Right lobe of liver (tissue), 6 donors: ENCODE results near the gene FNIP2. TPM values are rescaled to one million over a fixed set of nuclear protein-coding genes. Genes with fewer than 3 reads are reported as not detected.
A peak's percentile ranks its signal among the peaks of the same experiment; 100 is the strongest.
"Not testable (repeated sequence)": the region's sequence is repeated elsewhere in the genome, so short reads cannot be mapped to it uniquely, and the experiment has no call there.

Experiments used
- ATAC-seq, 4 donors: fragments of 200-7000 bp; cut with Tn5 transposase; one replicate each; pipeline ENCODE4 v1.9.1; 2020; ENCODE audit warnings: mild to moderate bottlenecking in 4 of 4, moderate library complexity in 4 of 4
- DNase-seq, 3 donors: peaks; one replicate each; pipeline ENCODE4 v3.0.0-alpha.2; 2020
- H3K27ac ChIP-seq, 3 donors: fragments of 200-600 bp; one replicate each; pipeline ENCODE4 v1.8.0; 2022
- H3K27me3 ChIP-seq, 2 donors: fragments of 200-600 bp; one replicate each; pipeline ENCODE4 v1.8.0; 2022
- H3K36me3 ChIP-seq, 4 donors: fragments of 200-600 bp; sonication (generic) in 1 of 4; one replicate each; pipeline versions ENCODE4 v1.5.1 to v1.8.0; 2017 to 2022; ENCODE audit warnings: control low read depth in 1 of 4
- H3K4me1 ChIP-seq, 4 donors: fragments of 200-600 bp; sonication (generic) in 1 of 4; one replicate each; pipeline versions ENCODE4 v1.5.1 to v1.8.0; 2017 to 2022; ENCODE audit warnings: control low read depth in 1 of 4
- H3K4me3 ChIP-seq, 3 donors: fragments of 200-600 bp; one replicate each; pipeline ENCODE4 v1.8.0; 2022
- H3K9me3 ChIP-seq, 4 donors: fragments of 200-600 bp; sonication (generic) in 1 of 4; one replicate each; pipeline versions ENCODE4 v1.5.1 to v1.8.0; 2017 to 2022; ENCODE audit warnings: control low read depth in 1 of 4
- CTCF ChIP-seq, 4 donors: fragments of 200-600 bp in 3 of 4; fragments of 450-650 bp in 1 of 4; IDR thresholded peaks; one replicate each; pipeline versions ENCODE4 v1.5.1 to v1.8.0; 2016 to 2022; ENCODE audit warnings: antibody characterized with exemption in 4 of 4, mild to moderate bottlenecking in 2 of 4
- POLR2A ChIP-seq: fragments of 450-650 bp; IDR thresholded peaks from one replicate; pipeline ENCODE4 v1.6.1; 2017; ENCODE audit warnings: antibody characterized with exemption, mild to moderate bottlenecking
- WGBS: methylation state at CpG from one replicate; pipeline ENCODE4 v1.1.6; 2018; ENCODE audit warnings: low coverage, low lambda C conversion rate; ENCODE audit not compliant: insufficient coverage; ENCODE audit errors: missing lambda C conversion rate; 5-methylcytosine and 5-hydroxymethylcytosine counted together
- intact Hi-C, 2 donors: fragments of 100-400 bp; cut with DNase I; formaldehyde crosslinking; loops; one replicate each; pipeline versions ENCODE4 v1.11.2 to v1.14.1; 2022
- total RNA-seq, 6 experiments: library from RNA; depleted of rRNA in 2 of 6; stranded (reverse); fragments of >200 nt in 2 of 6; fragmentation: NEBNext Ultra II Directional in 3 of 6; extraction: Animal tissue kit (Norgen Biotek cat#: 25700) in 3 of 6; gene quantifications; one replicate each; pipeline versions ENCODE4 v1.1.0 to v1.2.4, GENCODE V29; 2016 to 2023
- donor health status: DM: no; HTN: yes; CAD: no.
- donor health status: DM: no; HTN: no; CAD: no.
- donor health status: DM: no; HTN: no; CAD: no.
- donor health status: DM: no; HTN: yes; CAD: no.
- donor health status: DM: no; HTN: yes; CAD: no.

Gene FNIP2
- total RNA-seq, 6 experiments from 2014 or later = 34.2 to 67.4 (median 37.8) TPM

DNA sequence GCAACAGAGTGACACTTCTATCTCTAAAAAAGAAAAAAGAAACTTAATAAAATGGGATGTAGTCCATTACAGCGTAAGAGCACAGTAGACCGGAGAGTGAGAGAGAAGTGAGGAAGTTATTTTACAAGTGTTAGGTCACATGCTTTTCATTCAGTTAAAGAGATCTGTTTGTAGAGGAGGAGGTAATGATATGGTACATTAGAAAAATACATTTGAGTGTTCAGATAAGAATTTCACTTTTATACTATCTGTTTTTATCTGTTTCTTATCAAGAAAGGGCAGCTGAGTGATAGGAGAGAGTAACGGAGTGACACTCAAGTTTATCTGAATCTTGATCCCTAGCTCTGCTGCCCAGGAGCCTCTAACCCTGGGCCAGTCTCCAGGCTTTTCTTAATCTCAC, 38.9 kb downstream of the FNIP2 start:
- Histone ChIP-seq H3K4me1 (peaks cover 0 to 55% (median 8%) of the 10 kb centered on the region in 4 donors), H3K36me3 (no peaks in the 10 kb centered on the region), H3K9me3 (no peaks in the 10 kb centered on the region), H3K27me3 (no peaks in the 10 kb centered on the region), H3K27ac (peak overlapping the region in 1 of 3 donors; percentile 19), H3K4me3 (no peak overlapping the region)
- WGBS = 49% methylated on average over 3 of the region's 3 CpGs
- intact Hi-C loops = no loop called here
- no peak for DNase-seq
- ATAC-seq = no peak
- TF ChIP-seq CTCF (IDR thresholded peaks at IDR 0.05) (no peak), POLR2A (no peak)

GRCh38 chr4:158808399-158808798, 39.6 kb downstream of the FNIP2 start:
- no peaks in the 10 kb centered on the region for H3K27me3 ChIP-seq
- ATAC-seq (peak; percentile 46 to 85 (median 74)), DNase-seq (no peak)
- H3K4me1 ChIP-seq = peaks cover 0 to 48% (median 8%) of the 10 kb centered on the region in 4 donors
- H3K27ac ChIP-seq = peak overlapping the region; percentile 13 to 21 (median 19)
- H3K4me3 ChIP-seq = no peak overlapping the region
- no peaks in the 10 kb centered on the region for H3K36me3 ChIP-seq
- WGBS = 16% methylated on average over 3 of the region's 3 CpGs
- H3K9me3 ChIP-seq = no peaks in the 10 kb centered on the region
- TF ChIP-seq CTCF (IDR thresholded peaks at IDR 0.05) (no peak), POLR2A (no peak)
- intact Hi-C loops = no loop called here

DNA sequence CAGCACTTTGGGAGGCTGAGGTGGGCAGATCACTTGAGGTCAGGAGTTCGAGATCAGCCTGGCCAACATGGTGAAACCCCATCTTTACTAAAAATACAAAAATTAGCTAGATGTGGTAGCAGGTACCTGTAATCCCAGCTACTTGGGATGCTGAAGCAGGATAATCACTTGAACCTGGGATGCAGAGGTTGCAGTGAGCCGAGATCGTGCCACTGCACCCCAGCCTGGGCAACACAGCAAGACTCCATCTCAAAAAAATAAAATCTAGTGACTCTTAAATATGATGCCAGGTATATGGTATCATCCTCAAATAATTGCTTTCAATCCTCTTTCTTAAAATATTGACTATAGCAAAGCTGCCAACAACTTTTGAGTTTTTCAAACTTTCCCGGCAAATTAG, 40.4 kb downstream of the FNIP2 start:
- H3K27me3 ChIP-seq, H3K4me3 ChIP-seq, intact Hi-C loops, ATAC-seq, DNase-seq, H3K36me3 ChIP-seq, H3K9me3 ChIP-seq: not testable (repeated sequence)
- peaks cover 0 to 56% (median 12%) of the 10 kb centered on the region in 4 donors for H3K4me1 ChIP-seq
- WGBS = 64% methylated on average over 2 of the region's 4 CpGs
- peak overlapping the region in 2 of 3 donors; percentile 44 to 62 for H3K27ac ChIP-seq

- Histone ChIP-seq H3K27me3 (no peaks in the 10 kb centered on the region), H3K36me3 (no peaks in the 10 kb centered on the region), H3K27ac (peak overlapping the region in 2 of 3 donors; percentile 44 to 62), H3K4me1 (peaks cover 0 to 62% (median 16%) of the 10 kb centered on the region in 4 donors), H3K4me3 (no peak overlapping the region), H3K9me3 (no peaks in the 10 kb centered on the region)
- TF ChIP-seq CTCF (IDR thresholded peaks at IDR 0.05) = no peak
- peak; percentile 8 for TF ChIP-seq POLR2A
- intact Hi-C loops = no loop called here
- ATAC-seq (peak in 3 of 4 donors; percentile 10 to 13 (median 12)), DNase-seq (no peak)
- 39% methylated on average over 6 of the region's 6 CpGs for WGBS
Measured at GRCh38 chr4:158809611-158810486, 41.0 kb downstream of the FNIP2 start.

GRCh38 chr4:158810487-158811215, 41.8 kb downstream of the FNIP2 start:
- 15% methylated on average over 2 of the region's 3 CpGs for WGBS
- intact Hi-C loops = no loop called here
- peak in 3 of 4 donors; percentile 3 to 41 (median 3) for ATAC-seq
- TF ChIP-seq CTCF (IDR thresholded peaks at IDR 0.05) (no peak), POLR2A (peak; percentile 4)
- Histone ChIP-seq H3K4me3 (no peak overlapping the region), H3K36me3 (no peaks in the 10 kb centered on the region), H3K4me1 (peaks cover 0 to 69% (median 17%) of the 10 kb centered on the region in 4 donors), H3K27ac (peak overlapping the region; percentile 0 to 62 (median 44)), H3K27me3 (no peaks in the 10 kb centered on the region), H3K9me3 (no peaks in the 10 kb centered on the region)
- peak in 1 of 3 donors; percentile 25 for DNase-seq
